Naive thymus-derived CD8-positive, alpha-beta T cell (primary cell): ENCODE data around the gene PKLR. TPM values are rescaled to one million over a fixed set of nuclear protein-coding genes. Genes with fewer than 3 reads are reported as not detected.
"Not testable (repeated sequence)": the region's sequence is repeated elsewhere in the genome, so short reads cannot be mapped to it uniquely, and the experiment has no call there.

Source experiments
- ATAC-seq, 2 donors: fragments of 150-1000 bp; cut with Tn5 transposase in 1 of 2; sonication (Bioruptor Pico), chemical (Tn5 transposase) in 1 of 2; 1 replicate in 1 of 2; 2 replicates in 1 of 2; pipeline ENCODE4 v1.10.0; 2021; ENCODE audit warnings: mild to moderate bottlenecking in 2 of 2, moderate library complexity in 2 of 2
- POLR2A ChIA-PET: fragments of 350-600 bp; sonication (Branson Sonifier 250); formaldehyde crosslinking; loops from one replicate; lab custom pipeline; 2021; ENCODE audit warnings: antibody characterized with exemption; lab: Charles Lee
- DNase-seq, 10 donors: peaks; one replicate each; pipeline versions ENCODE4 v3.0.0 to v3.0.0-alpha.2; 2020 to 2022
- H3K27ac Mint-ChIP-seq, 10 donors: one replicate each; pipeline ENCODE4 v1.8.0; 2020 to 2022; ENCODE audit warnings: mild to moderate bottlenecking in 10 of 10, mixed read lengths in 10 of 10, moderate library complexity in 4 of 10, inconsistent platforms in 1 of 10
- H3K27me3 Mint-ChIP-seq, 5 donors: one replicate each; pipeline ENCODE4 v1.8.0; 2021 to 2022; ENCODE audit warnings: mixed read lengths in 5 of 5
- H3K36me3 Mint-ChIP-seq, 3 donors: one replicate each; pipeline ENCODE4 v1.8.0; 2020 to 2022; ENCODE audit warnings: mixed read lengths in 3 of 3, mild to moderate bottlenecking in 2 of 3, inconsistent platforms in 1 of 3
- H3K4me1 Mint-ChIP-seq, 4 donors: one replicate each; pipeline ENCODE4 v1.8.0; 2021 to 2022; ENCODE audit warnings: mixed read lengths in 4 of 4
- H3K4me3 Mint-ChIP-seq, 10 donors: one replicate each; pipeline ENCODE4 v1.8.0; 2020 to 2022; ENCODE audit warnings: mild to moderate bottlenecking in 10 of 10, mixed read lengths in 10 of 10, moderate library complexity in 6 of 10, inconsistent platforms in 1 of 10
- H3K9me3 Mint-ChIP-seq, 9 donors: one replicate each; pipeline ENCODE4 v1.8.0; 2020 to 2022; ENCODE audit warnings: mixed read lengths in 9 of 9, mild to moderate bottlenecking in 3 of 9, inconsistent platforms in 1 of 9, moderate library complexity in 1 of 9
- polyA plus RNA-seq, 3 donors: library from polyadenylated mRNA; unstranded; fragments of 300-500 nt; fragmentation: Illumina TruSeq; gene quantifications; one replicate each; pipeline ENCODE4 v1.2.3, GENCODE V29; 2021
- total RNA-seq, 8 experiments: library from RNA in 2 of 8; stranded (reverse) in 2 of 8; gene quantifications; one replicate each; pipeline ENCODE4 v1.2.3 and lab custom pipeline; 2021 to 2026

Gene PKLR
- total RNA-seq (not detected), polyA plus RNA-seq (not detected), total RNA-seq (lab: John Stamatoyannopoulos, UW) (0 reads per million in 6 experiments)

DNA sequence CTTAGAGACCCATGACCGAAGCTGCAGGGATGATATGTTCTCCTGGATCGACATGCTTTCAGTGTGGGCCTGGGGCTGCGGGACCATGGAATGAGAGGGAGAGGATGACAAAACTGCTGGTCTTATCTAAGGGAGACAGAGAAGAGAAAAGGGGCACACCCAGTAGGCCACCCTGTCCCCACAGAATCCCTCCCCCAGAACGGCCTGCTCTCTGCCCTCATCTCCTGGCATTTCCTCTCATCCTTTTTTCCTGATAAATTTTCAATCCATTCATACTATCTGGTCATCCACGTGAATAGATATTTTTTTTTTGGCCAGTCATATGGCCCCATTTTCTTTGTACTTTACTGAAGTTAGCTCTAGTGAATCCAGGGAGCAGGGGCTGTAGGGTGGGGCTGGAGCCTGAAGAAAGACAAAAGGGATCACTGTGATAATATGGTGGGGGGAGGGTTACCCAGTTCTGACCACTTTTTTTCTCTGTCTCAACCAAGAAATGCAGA is at the start of gene PKLR:
Gene PKLR (minus strand): TSS at position 97 of the 500 bp plus-strand sequence. CDS start 43 bp downstream, at position 54.
- no peak within 1 kb of the TSS for H3K4me3 Mint-ChIP-seq
- H3K27ac Mint-ChIP-seq, result no peak within 1 kb of the TSS
- ATAC-seq (no peak), DNase-seq (no peak)
- H3K9me3 Mint-ChIP-seq, result no peaks in the 10 kb centered on the region
- peaks cover 8 to 20% (median 17%) of the 10 kb centered on the region in 5 donors for H3K27me3 Mint-ChIP-seq
- POLR2A ChIA-PET, result interaction anchor here (0.6 kb wide), 1 partner anchor 12 kb away, joined by 3 read pairs; no protein-coding TSS in a partner anchor
- H3K4me1 Mint-ChIP-seq, result no peaks in the 10 kb centered on the region
- no peaks in the 10 kb centered on the region for H3K36me3 Mint-ChIP-seq

DNA sequence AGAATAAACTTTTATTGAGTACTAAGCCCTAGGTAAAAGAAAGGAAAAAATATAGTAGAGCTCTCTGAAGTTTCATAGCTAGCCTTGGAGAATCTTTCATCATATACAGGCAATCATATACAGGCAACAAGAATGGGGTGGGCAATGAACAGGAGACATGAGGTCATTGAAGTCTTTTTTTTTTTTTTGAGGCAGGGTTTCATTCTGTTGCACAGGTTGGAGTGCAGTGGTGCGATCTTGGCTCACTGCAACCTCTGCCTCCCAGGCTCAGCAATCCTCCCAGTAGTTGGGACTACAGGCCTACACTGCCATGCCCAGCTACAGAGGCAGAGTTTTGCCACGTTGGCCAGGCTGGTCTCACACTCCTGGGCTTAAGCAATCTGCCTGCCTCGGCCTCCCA is 41.6 kb upstream of the PKLR start:
- Mint-ChIP-seq H3K27me3 (no peaks in the 10 kb centered on the region), H3K4me3 (no peak overlapping the region), H3K9me3 (no peaks in the 10 kb centered on the region), H3K27ac (peak overlapping the region in 1 of 10 donors; percentile 59), H3K4me1 (no peaks in the 10 kb centered on the region), H3K36me3 (peaks cover 0 to 95% (median 22%) of the 10 kb centered on the region in 3 donors)
- no peak for DNase-seq
- POLR2A ChIA-PET, result no interaction called here
- ATAC-seq, result no peak

DNA sequence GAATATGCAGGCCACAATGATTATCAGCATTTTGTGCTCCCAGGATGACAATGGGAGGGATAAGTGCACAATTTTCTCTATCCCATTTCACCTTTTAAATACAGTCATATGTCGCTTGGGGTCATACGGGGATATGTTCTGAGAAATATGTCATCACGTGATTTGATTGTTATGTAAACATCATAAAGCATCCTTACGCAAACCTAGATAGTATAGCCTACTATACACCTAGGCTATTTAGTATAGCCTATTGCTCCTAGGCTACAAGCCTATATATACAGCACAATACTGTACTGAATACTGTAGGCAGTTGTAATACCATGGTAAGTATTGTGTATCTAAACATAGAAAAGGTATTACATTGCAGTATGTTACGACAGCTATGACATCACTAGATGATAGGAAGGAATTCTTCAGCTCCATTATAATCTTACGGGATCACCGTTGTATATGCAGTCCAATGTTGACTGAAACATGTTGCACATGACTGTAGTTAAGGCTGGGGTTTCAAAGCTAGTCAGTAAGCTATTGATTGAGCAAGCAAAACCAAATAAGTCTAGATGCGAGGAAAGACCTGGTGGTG is 38.4 kb upstream of the PKLR start:
- Mint-ChIP-seq H3K36me3 (peaks cover 0 to 89% (median 23%) of the 10 kb centered on the region in 3 donors), H3K4me1 (peaks cover 0 to 1% (median 0%) of the 10 kb centered on the region in 4 donors), H3K9me3 (no peaks in the 10 kb centered on the region), H3K27me3 (no peaks in the 10 kb centered on the region), H3K4me3 (no peak overlapping the region), H3K27ac (peak overlapping the region in 2 of 10 donors; percentile 14 to 34)
- ATAC-seq (no peak), DNase-seq (no peak)
- POLR2A ChIA-PET, result no interaction called here

DNA sequence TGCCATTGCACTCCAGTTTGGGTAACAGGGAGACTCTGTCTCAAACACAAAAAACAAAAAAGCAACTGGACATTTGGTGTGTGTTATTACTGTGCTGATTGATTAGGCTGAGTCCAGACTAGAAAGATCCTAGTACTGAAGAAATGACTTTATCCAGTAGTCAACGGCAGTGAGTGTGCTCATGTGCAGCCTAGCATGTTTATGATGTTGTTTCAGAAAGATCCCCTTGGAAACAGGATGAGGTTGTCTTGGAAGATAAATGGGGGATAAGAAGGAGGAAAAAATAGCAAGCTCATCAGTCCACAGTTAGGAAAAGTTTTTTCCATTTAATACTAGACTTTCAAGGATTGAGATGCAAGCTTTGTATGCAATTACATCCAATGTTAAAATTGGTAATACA is 33.7 kb upstream of the PKLR start:
- peaks cover 0 to 1% (median 0%) of the 10 kb centered on the region in 4 donors for H3K4me1 Mint-ChIP-seq
- DNase-seq (no peak), ATAC-seq (no peak)
- no peaks in the 10 kb centered on the region for H3K9me3 Mint-ChIP-seq
- H3K27ac Mint-ChIP-seq, result peak overlapping the region in 3 of 10 donors; percentile 8 to 47 (median 34)
- H3K36me3 Mint-ChIP-seq, result peaks cover 4 to 70% (median 20%) of the 10 kb centered on the region in 3 donors
- H3K4me3 Mint-ChIP-seq, result no peak overlapping the region
- POLR2A ChIA-PET, result no interaction called here
- H3K27me3 Mint-ChIP-seq, result no peaks in the 10 kb centered on the region

DNA sequence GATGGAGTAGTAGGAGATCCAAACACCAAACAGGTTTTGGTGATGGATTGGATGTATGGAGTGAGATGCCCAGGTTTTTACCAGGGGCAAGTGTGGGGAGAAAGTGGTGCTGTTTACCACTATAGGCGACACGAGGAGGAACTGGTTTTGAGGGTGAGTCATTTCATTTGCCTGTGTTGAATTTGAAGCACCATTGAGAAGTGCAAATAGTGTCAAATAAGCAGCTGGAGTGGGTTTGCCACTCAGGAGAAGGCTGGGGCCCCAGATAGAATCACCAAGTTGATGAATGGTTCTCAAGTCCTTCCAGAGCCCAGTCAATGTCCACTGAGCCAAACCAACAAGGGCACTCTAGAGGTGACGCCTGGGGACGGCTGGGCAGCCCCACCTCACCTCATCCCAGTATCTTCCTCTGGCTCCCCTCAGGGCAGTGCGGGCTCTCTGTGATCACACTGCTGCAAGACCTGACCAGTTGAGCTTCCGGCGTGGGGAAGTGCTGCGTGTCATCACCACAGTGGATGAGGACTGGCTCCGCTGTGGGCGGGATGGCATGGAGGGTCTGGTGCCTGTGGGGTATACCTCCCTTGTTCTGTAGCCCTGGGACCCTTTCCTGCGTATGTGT is 28.9 kb upstream of the PKLR start:
- DNase-seq (no peak), ATAC-seq (no peak)
- Mint-ChIP-seq H3K4me3 (no peak overlapping the region), H3K36me3 (peaks cover 4 to 39% (median 11%) of the 10 kb centered on the region in 3 donors), H3K27ac (peak overlapping the region in 2 of 10 donors; percentile 31 to 75), H3K4me1 (peaks cover 5 to 14% (median 8%) of the 10 kb centered on the region in 4 donors), H3K27me3 (no peaks in the 10 kb centered on the region), H3K9me3 (no peaks in the 10 kb centered on the region)
- POLR2A ChIA-PET, result no interaction called here

DNA sequence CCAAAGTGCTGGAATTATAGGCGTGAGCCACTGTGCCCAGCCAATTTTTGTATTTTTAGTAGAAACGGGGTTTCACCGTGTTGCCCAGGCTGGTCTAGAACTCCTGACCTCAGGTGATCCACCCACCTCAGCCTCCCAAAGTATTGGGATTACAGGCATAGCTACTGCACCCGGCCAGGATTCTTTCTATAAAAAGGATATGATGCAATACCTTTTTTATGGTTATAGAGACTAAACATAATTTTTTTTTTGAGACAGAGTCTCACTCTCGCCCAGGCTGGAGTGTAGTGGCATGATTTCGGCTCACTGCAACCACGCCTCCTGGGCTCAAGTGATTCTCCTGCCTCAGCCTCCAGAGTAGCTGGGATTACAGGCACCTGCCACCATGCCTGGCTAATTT is 27.6 kb upstream of the PKLR start:
- POLR2A ChIA-PET, result interaction anchor here (0.7 kb wide), 1 partner anchor 71 kb away, joined by 3 read pairs; no protein-coding TSS in a partner anchor

DNA sequence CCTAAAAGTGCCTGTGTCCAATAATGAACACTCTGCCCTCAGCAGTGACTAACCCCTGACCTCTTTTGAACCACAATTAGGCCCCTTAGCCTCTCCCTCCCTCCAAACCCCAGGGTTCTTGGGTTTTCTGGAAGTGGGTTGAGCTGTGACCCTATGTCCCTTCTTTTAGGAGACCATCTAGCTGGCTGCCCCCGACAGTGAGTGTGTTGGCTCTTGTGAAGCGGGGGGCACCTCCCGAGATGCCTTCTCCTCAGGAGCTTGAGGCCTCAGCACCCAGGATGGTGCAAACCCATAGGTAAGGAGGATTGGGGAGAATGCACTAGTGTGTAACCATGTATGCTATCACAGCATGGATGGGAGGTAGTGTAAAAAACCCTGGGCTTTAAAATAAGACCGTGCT is 26.7 kb upstream of the PKLR start:
- POLR2A ChIA-PET, result interaction anchor here (0.6 kb wide), 1 partner anchor 83 kb away, joined by 3 read pairs; no protein-coding TSS in a partner anchor
- H3K4me1 Mint-ChIP-seq, result peaks cover 5 to 18% (median 10%) of the 10 kb centered on the region in 4 donors
- peaks cover 0 to 26% (median 5%) of the 10 kb centered on the region in 3 donors for H3K36me3 Mint-ChIP-seq
- no peak for ATAC-seq
- H3K9me3 Mint-ChIP-seq, result no peaks in the 10 kb centered on the region
- no peaks in the 10 kb centered on the region for H3K27me3 Mint-ChIP-seq
- no peak for DNase-seq
- peak overlapping the region in 5 of 10 donors; percentile 12 to 59 (median 42) for H3K27ac Mint-ChIP-seq
- H3K4me3 Mint-ChIP-seq, result peak overlapping the region in 1 of 10 donors; percentile 66

More for the DNA sequence above, 27.6 kb upstream of the PKLR start:
- not testable (repeated sequence) for H3K27me3 Mint-ChIP-seq, H3K9me3 Mint-ChIP-seq, ATAC-seq, DNase-seq, H3K4me3 Mint-ChIP-seq
- peak overlapping the region in 3 of 10 donors; percentile 19 to 71 (median 27) for H3K27ac Mint-ChIP-seq
- peaks cover 4 to 32% (median 8%) of the 10 kb centered on the region in 3 donors for H3K36me3 Mint-ChIP-seq
- peaks cover 5 to 18% (median 10%) of the 10 kb centered on the region in 4 donors for H3K4me1 Mint-ChIP-seq

DNA sequence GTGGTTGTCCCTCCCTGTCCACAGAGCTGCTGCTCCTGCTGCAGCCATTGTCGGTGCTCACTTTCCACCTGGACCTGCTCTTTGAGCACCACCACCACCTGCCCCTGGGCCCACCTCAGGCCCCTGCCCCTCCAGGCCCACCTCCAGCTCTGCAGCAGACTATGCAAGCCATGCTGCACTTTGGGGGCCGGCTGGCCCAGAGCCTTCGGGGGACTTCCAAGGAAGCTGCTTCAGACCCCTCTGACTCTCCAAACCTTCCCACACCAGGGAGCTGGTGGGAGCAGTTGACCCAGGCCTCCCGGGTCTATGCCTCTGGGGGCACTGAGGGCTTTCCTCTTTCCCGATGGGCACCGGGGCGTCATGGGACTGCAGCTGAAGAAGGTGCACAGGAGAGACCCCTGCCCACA is 25.4 kb upstream of the PKLR start:
- Mint-ChIP-seq H3K27ac (peak overlapping the region in 4 of 10 donors; percentile 38 to 95 (median 80)), H3K27me3 (no peaks in the 10 kb centered on the region), H3K4me3 (peak overlapping the region in 1 of 10 donors; percentile 27), H3K36me3 (peaks cover 0 to 25% (median 5%) of the 10 kb centered on the region in 3 donors), H3K4me1 (peaks cover 5 to 22% (median 17%) of the 10 kb centered on the region in 4 donors), H3K9me3 (no peaks in the 10 kb centered on the region)
- POLR2A ChIA-PET, result no interaction called here
- ATAC-seq (no peak), DNase-seq (no peak)

DNA sequence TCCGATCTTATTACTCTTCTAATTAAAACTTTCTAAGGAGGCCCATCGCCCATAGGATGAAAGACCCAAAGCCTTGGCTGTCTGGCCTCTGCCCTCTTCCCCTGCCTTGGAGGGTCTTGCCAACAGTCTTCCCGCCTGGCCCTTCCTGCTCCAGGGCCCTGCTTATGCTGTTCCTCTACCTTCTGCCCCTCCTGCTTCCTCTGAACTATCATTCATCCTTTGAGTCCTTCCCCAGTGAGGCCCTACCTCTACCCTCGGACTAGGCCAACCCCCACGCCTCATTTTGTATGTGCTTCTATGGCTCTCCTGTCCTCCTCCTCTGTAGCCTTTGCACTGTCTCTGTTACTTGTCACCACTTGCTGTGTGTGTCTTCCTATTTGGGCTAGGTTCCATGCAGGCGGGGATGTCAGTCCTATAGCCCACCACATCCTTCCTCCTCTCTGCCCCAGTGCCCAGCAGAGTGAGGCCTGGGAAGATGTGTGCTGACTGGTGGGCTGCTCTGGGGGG is 24.8 kb upstream of the PKLR start:
- Mint-ChIP-seq H3K9me3 (no peaks in the 10 kb centered on the region), H3K4me3 (peak overlapping the region; percentile 44 to 86 (median 71)), H3K4me1 (peaks cover 6 to 27% (median 21%) of the 10 kb centered on the region in 4 donors), H3K27me3 (no peaks in the 10 kb centered on the region), H3K36me3 (peaks cover 0 to 20% (median 3%) of the 10 kb centered on the region in 3 donors), H3K27ac (peak overlapping the region; percentile 17 to 95 (median 72))
- POLR2A ChIA-PET, result no interaction called here
- ATAC-seq (no peak), DNase-seq (peak in 1 of 10 donors; percentile 26)

DNA sequence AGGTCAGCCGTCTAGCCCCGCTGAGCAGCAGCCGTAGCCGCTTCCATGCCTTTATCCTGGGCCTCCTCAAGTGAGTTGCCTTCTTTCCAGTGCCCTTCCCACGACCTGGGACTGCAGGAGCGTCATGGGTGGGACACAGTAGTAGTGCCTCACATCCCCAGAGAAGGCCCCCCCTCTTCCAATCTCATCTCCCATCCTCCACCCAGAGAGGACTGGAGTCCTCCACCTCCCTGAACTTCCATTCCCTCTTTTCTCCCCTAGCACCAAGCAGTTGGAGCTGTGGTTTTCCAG is 24.3 kb upstream of the PKLR start:
- no peak for ATAC-seq
- Mint-ChIP-seq H3K9me3 (no peaks in the 10 kb centered on the region), H3K4me1 (peaks cover 8 to 32% (median 25%) of the 10 kb centered on the region in 4 donors), H3K4me3 (peak overlapping the region; percentile 44 to 86 (median 72)), H3K27me3 (no peaks in the 10 kb centered on the region), H3K36me3 (peaks cover 0 to 15% (median 0%) of the 10 kb centered on the region in 3 donors), H3K27ac (peak overlapping the region in 9 of 10 donors; percentile 17 to 95 (median 74))
- POLR2A ChIA-PET, result interaction anchor here (0.6 to 5.4 kb wide), 2 partner anchors 75 to 231 kb away, joined by 3 to 37 read pairs; no protein-coding TSS in a partner anchor
- peak in 1 of 10 donors; percentile 9 for DNase-seq

DNA sequence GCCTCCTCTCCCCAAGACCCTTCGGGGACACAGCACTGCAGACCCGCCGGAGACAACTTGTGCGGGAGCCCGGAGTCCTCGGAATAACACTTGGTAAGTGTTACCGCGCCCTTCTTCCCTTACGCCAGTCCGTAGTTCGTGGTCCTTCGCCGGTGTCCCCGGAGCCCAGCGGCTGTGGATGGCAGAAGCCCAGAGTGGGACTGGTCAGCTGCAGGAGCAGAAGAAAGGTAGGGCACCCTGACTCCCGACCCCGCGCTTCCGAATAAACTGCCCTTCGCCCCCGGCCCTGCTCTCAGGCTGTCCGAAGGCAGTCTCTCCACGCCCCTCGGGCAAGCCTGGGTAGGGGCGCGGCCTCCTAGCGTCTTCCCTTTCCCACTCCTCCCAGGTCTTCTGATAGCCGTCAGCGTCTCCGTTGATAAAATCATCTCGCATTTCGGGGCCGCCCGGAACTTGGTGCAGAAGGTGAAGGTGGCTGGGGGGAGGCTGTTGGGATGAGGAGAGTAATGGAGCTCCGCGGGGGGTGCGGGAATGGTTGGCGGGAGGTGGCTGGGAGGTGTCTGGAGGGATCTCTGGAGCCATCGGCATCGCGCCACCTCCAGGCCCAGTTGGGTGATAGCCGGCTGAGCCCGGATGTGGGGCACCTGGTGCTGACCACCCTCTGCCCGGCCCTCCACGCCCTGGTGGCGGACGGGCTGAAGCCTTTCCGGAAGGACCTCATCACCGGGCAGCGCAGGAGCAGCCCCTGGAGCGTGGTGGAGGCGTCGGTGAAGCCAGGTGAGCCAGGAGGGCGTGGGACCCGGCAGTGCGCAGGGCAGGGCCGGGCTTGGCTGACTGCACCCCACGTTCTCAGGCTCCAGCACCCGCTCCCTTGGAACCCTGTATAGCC is 23.7 kb upstream of the PKLR start:
- no peak for ATAC-seq
- H3K4me1 Mint-ChIP-seq, result peaks cover 14 to 38% (median 31%) of the 10 kb centered on the region in 4 donors
- POLR2A ChIA-PET, result interaction anchor here (0.6 to 5.4 kb wide), 7 partner anchors 50 to 1362 kb away, joined by 3 to 37 read pairs (median 13); partner anchors contain the start of genes CLK2, HCN3 and SCAMP3

More for the DNA sequence above, 23.7 kb upstream of the PKLR start:
- H3K4me3 Mint-ChIP-seq, result peak overlapping the region; percentile 71 to 93 (median 88)
- no peaks in the 10 kb centered on the region for H3K27me3 Mint-ChIP-seq
- peaks cover 0 to 9% (median 0%) of the 10 kb centered on the region in 3 donors for H3K36me3 Mint-ChIP-seq
- DNase-seq, result no peak
- H3K27ac Mint-ChIP-seq, result peak overlapping the region in 9 of 10 donors; percentile 41 to 93 (median 78)
- no peaks in the 10 kb centered on the region for H3K9me3 Mint-ChIP-seq
